GM19467 (cell line): Measurements from ENCODE around the gene HS3ST5.
"Not testable (repeated sequence)": the region's sequence is repeated elsewhere in the genome, so short reads cannot be mapped to it uniquely, and the experiment has no call there.

Experiments
- ATAC-seq: cut with Tn5 transposase; IDR thresholded peaks from one replicate; pipeline ENCODE4 v1.9.1; 2021; ENCODE audit warnings: mild to moderate bottlenecking, moderate library complexity; ENCODE audit not compliant: unreplicated experiment

The HS3ST5 gene

DNA sequence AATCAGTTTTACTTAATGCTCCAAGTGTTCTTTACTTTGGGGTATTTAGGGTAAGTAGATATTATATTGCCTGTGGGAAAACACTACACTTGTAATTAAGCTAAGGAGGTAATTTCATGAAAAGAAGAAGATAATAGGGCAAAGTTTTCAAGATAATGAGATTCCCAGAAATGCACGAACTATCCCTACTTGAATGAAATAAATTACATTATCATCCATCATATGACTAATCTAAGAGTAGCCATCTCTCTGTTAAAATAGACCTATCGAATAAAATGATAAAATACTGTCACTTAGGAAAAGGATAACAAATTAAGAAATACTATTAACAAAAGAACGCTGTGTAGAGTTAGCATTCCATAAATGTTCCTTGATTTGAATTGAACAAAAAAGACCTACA is 236.8 kb downstream of the HS3ST5 start:
- no peak for ATAC-seq

- ATAC-seq: no peak
Observed at GRCh38 chr6:114101255-114101654, 241.6 kb downstream of the HS3ST5 start.

- no peak for ATAC-seq
Observed at GRCh38 chr6:114100215-114100994, 242.4 kb downstream of the HS3ST5 start.

DNA sequence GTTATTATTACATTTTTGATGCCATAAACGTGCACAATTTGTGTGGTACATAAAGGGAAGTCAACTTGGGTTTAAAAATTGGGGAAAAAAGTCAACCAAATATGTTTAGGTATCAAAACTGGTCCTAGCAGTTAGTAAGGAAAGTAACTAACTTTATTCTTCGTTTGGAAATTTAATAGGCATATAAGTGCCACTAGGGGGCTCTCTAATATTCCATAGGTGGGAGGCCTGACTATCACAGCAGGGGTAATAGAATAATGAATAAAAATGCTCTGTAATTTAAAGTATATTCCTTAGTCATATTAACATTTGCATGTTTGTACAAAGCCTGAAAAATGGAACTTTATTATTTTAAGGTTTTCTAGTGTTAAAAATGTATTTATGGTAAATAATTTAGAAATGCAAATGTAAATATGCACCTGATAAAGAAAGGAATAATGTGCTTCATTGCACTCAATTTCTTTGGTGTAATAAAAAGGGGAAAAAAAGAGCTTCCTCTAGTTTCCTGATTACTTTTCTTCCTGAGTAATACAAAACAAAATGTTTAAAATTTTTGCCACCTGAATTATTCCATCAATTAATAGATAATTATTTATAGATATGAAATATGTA is 246.2 kb downstream of the HS3ST5 start:
- no peak for ATAC-seq

- no peak for ATAC-seq
Observed at GRCh38 chr6:114092943-114093342, 249.9 kb downstream of the HS3ST5 start.

DNA sequence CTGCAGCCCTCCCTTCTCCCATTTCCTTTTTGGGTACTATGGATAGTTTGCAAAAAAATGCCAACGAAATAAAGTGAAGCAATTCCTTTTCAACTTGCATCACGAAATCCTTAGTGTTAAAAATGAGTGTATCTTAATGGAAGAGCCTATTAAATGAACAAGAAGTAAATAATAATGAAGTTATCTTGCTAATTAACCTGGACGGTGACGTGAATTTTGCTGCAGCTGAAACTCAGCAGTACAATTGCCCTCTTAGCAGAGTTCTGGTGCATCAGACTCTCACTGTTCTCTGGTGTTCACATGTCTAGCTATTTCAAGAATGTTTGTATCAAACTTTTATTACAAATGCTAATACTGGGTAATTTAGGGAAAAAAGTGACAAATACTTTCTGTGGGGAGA is 252.2 kb downstream of the HS3ST5 start:
- no peak for ATAC-seq

- no peak for ATAC-seq
Observed at GRCh38 chr6:114087496-114087895, 255.3 kb downstream of the HS3ST5 start.

DNA sequence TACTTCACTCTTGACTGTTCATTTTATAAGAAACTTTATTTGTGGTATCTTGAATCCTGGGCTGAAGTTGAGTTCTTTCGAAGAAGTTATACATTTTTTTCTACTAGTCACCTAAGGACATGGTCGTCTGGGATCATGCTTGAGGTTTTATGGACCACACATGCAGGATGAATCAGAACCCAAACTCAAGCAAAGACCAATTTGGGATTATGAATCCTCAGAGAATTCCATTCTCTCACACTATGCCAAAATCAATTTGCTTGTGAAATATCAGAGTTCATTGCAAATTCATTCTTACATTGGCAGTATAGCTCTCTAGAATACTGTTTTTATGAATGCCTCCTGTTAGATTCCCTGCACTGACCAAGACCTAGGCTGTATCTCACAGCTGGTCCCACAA is 257.6 kb downstream of the HS3ST5 start:
- no peak for ATAC-seq

GRCh38 chr6:114084327-114084890 is 258.4 kb downstream of the HS3ST5 start:
- no peak for ATAC-seq

DNA sequence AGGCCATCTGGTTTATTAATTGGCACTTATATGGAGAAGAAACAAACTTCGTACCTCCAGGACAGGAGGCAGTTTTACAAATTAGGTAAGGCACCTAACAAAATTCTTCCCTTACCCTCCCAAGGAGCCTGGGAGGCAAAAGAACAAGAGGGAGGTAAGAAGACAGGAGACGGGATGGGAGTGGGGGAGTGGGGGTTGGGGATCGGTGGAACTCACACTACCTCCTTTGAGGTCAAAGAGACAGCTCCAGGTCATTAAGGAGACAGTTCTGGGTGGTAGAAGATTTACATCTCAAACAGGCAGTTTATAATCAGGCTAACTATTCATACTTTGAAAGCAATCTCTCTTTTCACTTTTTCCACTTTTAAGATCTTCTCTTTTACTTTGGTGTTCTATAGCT is 259.6 kb downstream of the HS3ST5 start:
- ATAC-seq: no peak

DNA sequence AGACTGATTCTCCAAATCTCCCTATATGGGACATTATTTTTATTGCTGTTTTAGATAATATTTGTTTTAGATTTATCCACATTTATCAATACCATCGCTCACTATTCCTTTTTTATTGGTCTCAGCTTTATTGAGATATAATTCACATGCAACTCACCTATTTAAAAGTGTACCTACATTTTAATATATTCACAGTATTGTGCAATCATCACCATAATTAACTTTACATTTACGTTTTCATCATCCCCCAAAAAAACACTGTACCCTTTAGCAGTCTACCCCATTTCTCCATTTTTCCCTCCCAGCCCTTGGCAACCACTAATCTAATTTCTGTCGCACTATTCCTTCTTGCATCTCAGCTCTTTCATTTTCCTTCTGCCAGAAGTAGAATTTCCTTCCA is 261.1 kb downstream of the HS3ST5 start:
- no peak for ATAC-seq

- no peak for ATAC-seq
Observed at GRCh38 chr6:114080891-114081510, 261.8 kb downstream of the HS3ST5 start.

DNA sequence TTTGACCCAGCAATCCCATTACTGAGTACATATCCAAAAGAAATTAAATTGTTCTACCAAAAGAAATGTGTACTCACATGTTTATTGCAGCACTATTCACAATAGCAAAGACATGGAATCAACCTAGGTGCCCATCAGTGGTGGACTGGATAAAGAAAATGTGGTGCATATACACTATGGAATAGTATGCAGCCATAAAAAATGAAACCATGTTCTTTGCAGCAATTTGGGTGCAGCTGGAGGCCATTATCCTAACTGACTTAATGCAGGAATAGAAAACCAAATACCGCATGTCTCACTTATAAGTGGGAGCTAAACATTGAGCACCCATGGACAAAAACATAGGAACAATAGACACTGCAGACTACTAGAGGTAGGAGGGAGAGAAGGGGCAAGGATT is 262.4 kb downstream of the HS3ST5 start:
- not testable (repeated sequence) for ATAC-seq

GRCh38 chr6:114075777-114076176 is 267.0 kb downstream of the HS3ST5 start:
- ATAC-seq: no peak

- no peak for ATAC-seq
Observed at GRCh38 chr6:114075300-114075699, 267.5 kb downstream of the HS3ST5 start.

GRCh38 chr6:114068771-114069170 is 274.1 kb downstream of the HS3ST5 start:
- no peak for ATAC-seq

- ATAC-seq: no peak
Observed at GRCh38 chr6:114068116-114068515, 274.7 kb downstream of the HS3ST5 start.

- no peak for ATAC-seq
Observed at GRCh38 chr6:114064862-114065261, 278.0 kb downstream of the HS3ST5 start.

- ATAC-seq: no peak
Observed at GRCh38 chr6:114063956-114064355, 278.9 kb downstream of the HS3ST5 start.

DNA sequence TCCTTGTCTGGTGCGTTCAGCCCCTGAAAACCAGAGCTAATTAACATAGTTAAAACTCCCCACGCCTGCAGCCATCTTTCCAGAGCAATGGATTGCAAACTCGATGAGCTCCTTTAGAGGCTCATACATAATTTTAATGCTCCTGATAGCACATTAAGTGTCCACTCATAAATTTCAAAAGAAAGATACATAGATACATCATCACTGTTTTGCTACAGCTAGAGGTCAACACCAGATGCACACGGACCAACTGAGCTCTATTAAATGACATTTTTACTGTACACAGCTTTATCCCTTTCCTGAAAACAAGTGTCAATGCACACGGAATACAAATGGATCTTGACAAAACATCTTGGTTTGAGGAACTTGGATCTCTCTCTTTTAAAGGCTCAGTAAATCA is 280.6 kb downstream of the HS3ST5 start:
- no peak for ATAC-seq

GRCh38 chr6:114061741-114062140 is 281.1 kb downstream of the HS3ST5 start:
- ATAC-seq: no peak

- ATAC-seq: no peak
Observed at GRCh38 chr6:114061116-114061515, 281.7 kb downstream of the HS3ST5 start.
